Neural cell (in vitro differentiated cells): ENCODE measurements around the gene PDE6H. TPM values are rescaled to one million over a fixed set of nuclear protein-coding genes. Genes with fewer than 3 reads are reported as not detected.

Experiments
- H2AFZ ChIP-seq: fragments of 200-600, 300-800 bp; sonication (generic), shearing (Covaris generic); 2 replicates; pipeline ENCODE4 v1.6.0; 2014; ENCODE audit warnings: low read depth, mild to moderate bottlenecking, antibody characterized with exemption, low read length, moderate library complexity
- H3F3A ChIP-seq: fragments of 200-600 bp; shearing (Covaris generic); 2 replicates; pipeline ENCODE4 v1.6.1; 2016; ENCODE audit warnings: mild to moderate bottlenecking, moderate library complexity, mixed read lengths, antibody characterized with exemption, low read length; ENCODE audit not compliant: insufficient read depth, poor library complexity, severe bottlenecking
- H3K27ac ChIP-seq: fragments of 200-600, 300-800 bp; sonication (generic), shearing (Covaris generic); 2 replicates; pipeline ENCODE4 v1.5.1; 2014; ENCODE audit warnings: mild to moderate bottlenecking, low read length, moderate library complexity
- H3K27me3 ChIP-seq: fragments of 300-800, 200-600 bp; sonication (generic), shearing (Covaris generic); 2 replicates; pipeline ENCODE4 v1.6.0; 2014; ENCODE audit warnings: mild to moderate bottlenecking, low read depth, low read length, moderate library complexity; ENCODE audit not compliant: insufficient read depth
- H3K36me3 ChIP-seq: fragments of 300-800, 200-600 bp; sonication (generic), shearing (Covaris generic); 2 replicates; pipeline ENCODE4 v1.5.1; 2014; ENCODE audit warnings: mild to moderate bottlenecking, antibody characterized with exemption, low read length, moderate library complexity; ENCODE audit not compliant: insufficient read depth
- H3K4me2 ChIP-seq: fragments of 300-800, 200-600 bp; sonication (generic), shearing (Covaris generic); 2 replicates; pipeline ENCODE4 v1.6.0; 2014; ENCODE audit warnings: mild to moderate bottlenecking, low read length
- H3K4me3 ChIP-seq: fragments of 300-800, 200-600 bp; sonication (generic), shearing (Covaris generic); 2 replicates; pipeline ENCODE4 v1.5.1; 2014; ENCODE audit warnings: mild to moderate bottlenecking, low read length, moderate library complexity
- H3K79me2 ChIP-seq: fragments of 200-600 bp; shearing (Covaris generic); replicated peaks from 2 replicates; pipeline ENCODE4 v1.6.0; 2014; ENCODE audit warnings: mild to moderate bottlenecking, low read length, moderate library complexity; ENCODE audit not compliant: insufficient read depth
- H3K9ac ChIP-seq: fragments of 300-800, 200-600 bp; sonication (generic), shearing (Covaris generic); 2 replicates; pipeline ENCODE4 v1.6.1; 2016; ENCODE audit warnings: mild to moderate bottlenecking, low read length, mixed read lengths
- H3K9me2 ChIP-seq: fragments of 200-600 bp; shearing (Covaris generic); 2 replicates; pipeline ENCODE4 v1.6.1; 2016; ENCODE audit warnings: mild to moderate bottlenecking, low read length, mixed read lengths; ENCODE audit not compliant: insufficient read depth
- H3K9me3 ChIP-seq: fragments of 200-600, 300-800 bp; sonication (generic), shearing (Covaris generic); 2 replicates; pipeline ENCODE4 v1.6.1; 2016; ENCODE audit warnings: mild to moderate bottlenecking, mixed run types, low read length, moderate library complexity, mixed read lengths
- H4K20me1 ChIP-seq: fragments of 200-600 bp; shearing (Covaris generic); 2 replicates; pipeline ENCODE4 v1.6.1; 2016; ENCODE audit warnings: mild to moderate bottlenecking, mixed run types; ENCODE audit not compliant: insufficient read depth
- EP300 ChIP-seq: fragments of 450-650 bp; conservative IDR thresholded peaks from 2 replicates; pipeline ENCODE4 v1.6.1; 2014; ENCODE audit warnings: antibody characterized with exemption, mild to moderate bottlenecking, moderate library complexity; ENCODE audit not compliant: poor library complexity, severe bottlenecking
- EZH2 ChIP-seq: fragments of 200-600, 300-800 bp; shearing (Covaris generic), sonication (generic); IDR thresholded peaks from 2 replicates; pipeline ENCODE4 v1.6.1; 2014; ENCODE audit warnings: antibody characterized with exemption, low read length, borderline replicate concordance, mild to moderate bottlenecking; ENCODE audit not compliant: insufficient read depth, poor library complexity, severe bottlenecking
- MXI1 ChIP-seq: fragments of 450-650 bp; conservative IDR thresholded peaks from 2 replicates; pipeline ENCODE4 v1.6.1; 2014; ENCODE audit warnings: antibody characterized with exemption, mild to moderate bottlenecking; ENCODE audit not compliant: poor library complexity, severe bottlenecking
- POLR2AphosphoS5 ChIP-seq: IDR thresholded peaks from 2 replicates; pipeline ENCODE4 v1.6.1; 2012
- RAD21 ChIP-seq: fragments of 450-650 bp; conservative IDR thresholded peaks from 2 replicates; pipeline ENCODE4 v1.6.1; 2014; ENCODE audit warnings: antibody characterized with exemption, mild to moderate bottlenecking, moderate library complexity
- REST ChIP-seq: IDR thresholded peaks from 2 replicates; pipeline ENCODE4 v1.6.1; 2012; ENCODE audit warnings: borderline replicate concordance
- SMC3 ChIP-seq: fragments of 450-650 bp; conservative IDR thresholded peaks from 2 replicates; pipeline ENCODE4 v1.6.1; 2014; ENCODE audit warnings: antibody characterized with exemption, mild to moderate bottlenecking, moderate library complexity; ENCODE audit not compliant: poor library complexity
- TAF1 ChIP-seq: IDR thresholded peaks from 2 replicates; pipeline ENCODE4 v1.6.1; 2012; ENCODE audit warnings: low read depth
- polyA plus RNA-seq: library from polyadenylated mRNA; depleted of rRNA; stranded (reverse); fragments of >200 nt; gene quantifications from 2 replicates; pipeline ENCODE4 v1.2.3, GENCODE V29; 2014
- TF ChIP-seq, protein P1 (sequence below): fragments of 450-650 bp; IDR thresholded peaks from 2 replicates; pipeline ENCODE4 v1.5.1; 2014; ENCODE audit warnings: antibody characterized with exemption, mild to moderate bottlenecking, moderate library complexity; ENCODE audit not compliant: poor library complexity, severe bottlenecking

PDE6H gene
- polyA plus RNA-seq, 1 donor from 2014 or later, result not detected

DNA sequence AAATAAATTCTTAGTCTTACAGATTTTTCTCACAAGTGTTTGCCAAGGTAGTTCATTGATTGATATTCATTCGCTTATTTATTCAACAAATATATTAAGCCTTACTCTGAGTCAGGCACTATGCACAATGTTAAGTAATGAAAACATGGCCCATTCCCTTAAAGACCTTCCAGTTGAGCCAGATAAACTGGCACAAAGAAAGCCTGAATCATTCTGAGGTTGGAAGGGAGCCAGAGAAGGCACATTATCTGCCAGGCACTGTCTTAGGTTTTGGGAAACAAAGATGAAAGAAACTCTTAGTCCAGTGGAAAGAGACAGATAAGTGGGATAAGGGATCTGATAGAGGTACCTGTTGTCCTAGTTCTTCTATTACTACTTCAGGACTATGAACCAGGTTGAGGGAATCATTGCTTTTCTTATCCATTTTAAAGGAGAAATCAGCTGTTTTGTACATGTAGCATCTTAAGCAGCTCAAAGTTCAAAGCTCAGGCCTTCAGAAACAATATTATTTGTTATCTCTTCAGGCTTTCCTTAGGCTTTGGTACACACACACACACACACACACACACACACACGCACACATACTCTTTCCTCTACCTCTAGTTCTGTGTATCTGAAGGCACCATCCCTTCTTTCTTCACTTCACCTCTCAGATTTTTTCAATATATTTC is 27.0 kb downstream of the PDE6H start:
- no peaks in the 10 kb centered on the region for H3K9me2 ChIP-seq
- H3K36me3 ChIP-seq, result no peaks in the 10 kb centered on the region

DNA sequence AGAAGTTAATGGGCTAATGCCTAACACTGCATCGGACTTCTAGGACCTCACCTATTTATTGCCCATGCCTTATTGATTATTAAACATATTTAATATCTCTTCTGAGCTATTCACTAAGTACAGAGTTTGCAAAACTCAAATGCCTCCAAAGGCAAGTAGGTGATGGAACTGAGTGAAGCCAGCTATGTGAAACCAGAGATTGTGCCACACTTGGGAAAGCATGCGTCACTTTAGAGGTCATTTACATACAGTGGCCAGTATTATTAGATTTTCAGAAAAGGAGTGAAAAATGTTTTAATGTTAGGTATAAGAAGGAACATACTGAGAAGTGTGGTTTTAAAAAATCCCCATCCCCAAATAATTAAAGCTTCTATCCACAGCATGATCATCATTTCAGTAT is 27.7 kb downstream of the PDE6H start:
- Histone ChIP-seq H3K9me3 (no peaks in the 10 kb centered on the region), H2AFZ (no peak overlapping the region), H3K4me2 (no peak overlapping the region), H3K79me2 (no peaks in the 10 kb centered on the region), H4K20me1 (no peaks in the 10 kb centered on the region), H3K9ac (no peak overlapping the region), H3K9me2 (no peaks in the 10 kb centered on the region), H3K27me3 (no peaks in the 10 kb centered on the region), H3F3A (no peaks in the 10 kb centered on the region), H3K4me3 (no peak overlapping the region), H3K36me3 (no peaks in the 10 kb centered on the region), H3K27ac (no peak overlapping the region)
- TF ChIP-seq MXI1, result no peak
- no peak for TF ChIP-seq REST

More for the DNA sequence above, 27.0 kb downstream of the PDE6H start:
- H2AFZ ChIP-seq, result no peak overlapping the region
- TF ChIP-seq, protein P1, sequence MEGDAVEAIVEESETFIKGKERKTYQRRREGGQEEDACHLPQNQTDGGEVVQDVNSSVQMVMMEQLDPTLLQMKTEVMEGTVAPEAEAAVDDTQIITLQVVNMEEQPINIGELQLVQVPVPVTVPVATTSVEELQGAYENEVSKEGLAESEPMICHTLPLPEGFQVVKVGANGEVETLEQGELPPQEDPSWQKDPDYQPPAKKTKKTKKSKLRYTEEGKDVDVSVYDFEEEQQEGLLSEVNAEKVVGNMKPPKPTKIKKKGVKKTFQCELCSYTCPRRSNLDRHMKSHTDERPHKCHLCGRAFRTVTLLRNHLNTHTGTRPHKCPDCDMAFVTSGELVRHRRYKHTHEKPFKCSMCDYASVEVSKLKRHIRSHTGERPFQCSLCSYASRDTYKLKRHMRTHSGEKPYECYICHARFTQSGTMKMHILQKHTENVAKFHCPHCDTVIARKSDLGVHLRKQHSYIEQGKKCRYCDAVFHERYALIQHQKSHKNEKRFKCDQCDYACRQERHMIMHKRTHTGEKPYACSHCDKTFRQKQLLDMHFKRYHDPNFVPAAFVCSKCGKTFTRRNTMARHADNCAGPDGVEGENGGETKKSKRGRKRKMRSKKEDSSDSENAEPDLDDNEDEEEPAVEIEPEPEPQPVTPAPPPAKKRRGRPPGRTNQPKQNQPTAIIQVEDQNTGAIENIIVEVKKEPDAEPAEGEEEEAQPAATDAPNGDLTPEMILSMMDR, result no peak
- no peak for TF ChIP-seq REST
- TF ChIP-seq RAD21, result no peak
- no peak for TF ChIP-seq EZH2
- TF ChIP-seq SMC3, result no peak
- no peak for TF ChIP-seq EP300
- no peak for TF ChIP-seq POLR2AphosphoS5
- no peak for TF ChIP-seq MXI1
- TF ChIP-seq TAF1, result no peak
- H3K4me2 ChIP-seq, result no peak overlapping the region
- H3K27me3 ChIP-seq, result no peaks in the 10 kb centered on the region
- H4K20me1 ChIP-seq, result no peaks in the 10 kb centered on the region
- no peak overlapping the region for H3K27ac ChIP-seq
- H3F3A ChIP-seq, result no peaks in the 10 kb centered on the region
- H3K79me2 ChIP-seq, result no peaks in the 10 kb centered on the region
- no peaks in the 10 kb centered on the region for H3K9me3 ChIP-seq
- no peak overlapping the region for H3K4me3 ChIP-seq
- no peak overlapping the region for H3K9ac ChIP-seq
